ENCODE results near the gene ACACA. TPM values are rescaled to one million over a fixed set of nuclear protein-coding genes. Genes with fewer than 3 reads are reported as not detected.

Gene ACACA
- total RNA-seq, 1 donor, result 24.5 TPM

- no peak for DNase-seq (ENCODE audit: low read depth in 2 of 3, low spot score in 2 of 3)
Observed at GRCh38 chr17:37054894-37055293, 351.7 kb downstream of the ACACA start.

GRCh38 chr17:37052450-37052849 lies 354.2 kb downstream of the ACACA start:
- no peak for DNase-seq (ENCODE audit: low read depth in 2 of 3, low spot score in 2 of 3)

- DNase-seq (ENCODE audit: low read depth in 2 of 3, low spot score in 2 of 3), result no peak
Observed at GRCh38 chr17:37051833-37052232, 354.8 kb downstream of the ACACA start.

- no peak for DNase-seq (ENCODE audit: low read depth in 2 of 3, low spot score in 2 of 3)
Observed at GRCh38 chr17:37051381-37051780, 355.3 kb downstream of the ACACA start.

- no peak for DNase-seq (ENCODE audit: low read depth in 2 of 3, low spot score in 2 of 3)
Observed at GRCh38 chr17:37050920-37051319, 355.7 kb downstream of the ACACA start.

GRCh38 chr17:37048811-37049210 lies 357.8 kb downstream of the ACACA start:
- no peak for DNase-seq (ENCODE audit: low read depth in 2 of 3, low spot score in 2 of 3)

GRCh38 chr17:37047631-37048104 lies 359.0 kb downstream of the ACACA start:
- peak; percentile 58 to 81 (median 71) for DNase-seq (ENCODE audit: low read depth in 2 of 3, low spot score in 2 of 3)

- DNase-seq (ENCODE audit: low read depth in 2 of 3, low spot score in 2 of 3), result no peak
Observed at GRCh38 chr17:37045351-37045922, 361.2 kb downstream of the ACACA start.

- DNase-seq (ENCODE audit: low read depth in 2 of 3, low spot score in 2 of 3), result no peak
Observed at GRCh38 chr17:37043201-37043600, 363.4 kb downstream of the ACACA start.

GRCh38 chr17:37041932-37042331 lies 364.7 kb downstream of the ACACA start:
- DNase-seq (ENCODE audit: low read depth in 2 of 3, low spot score in 2 of 3), result no peak

GRCh38 chr17:37039269-37039668 lies 367.4 kb downstream of the ACACA start:
- no peak for DNase-seq (ENCODE audit: low read depth in 2 of 3, low spot score in 2 of 3)

- DNase-seq (ENCODE audit: low read depth in 2 of 3, low spot score in 2 of 3), result no peak
Observed at GRCh38 chr17:37037590-37038155, 369.0 kb downstream of the ACACA start.

Other genes starting within 250 kb of the ACACA start
- gene C17orf78, start 30.9 kb downstream of the ACACA start, total RNA-seq, result not detected
- 10.5 TPM for gene TADA2A, start 50 bp upstream of the ACACA start, total RNA-seq
- 27.5 TPM for gene DUSP14, start 83.1 kb upstream of the ACACA start, total RNA-seq
- gene SYNRG, start 202.6 kb upstream of the ACACA start, total RNA-seq, result 11.6 TPM
- 11.0 TPM for gene DDX52, start 236.6 kb upstream of the ACACA start, total RNA-seq